Suprapubic skin (tissue), 4 donors: ENCODE data around the gene VPS37B. TPM values are rescaled to one million over a fixed set of nuclear protein-coding genes. Genes with fewer than 3 reads are reported as not detected.
"Not testable (repeated sequence)": the region's sequence is repeated elsewhere in the genome, so short reads cannot be mapped to it uniquely, and the experiment has no call there.

ENCODE experiments used
- DNase-seq, 2 donors: peaks; one replicate each; pipeline ENCODE4 v3.0.0-alpha.2; 2019; ENCODE audit warnings: low spot score in 2 of 2
- H3K27ac ChIP-seq: fragments of 200-600 bp; sonication (generic); one replicate; pipeline ENCODE4 v1.5.1; 2019
- H3K27me3 ChIP-seq: fragments of 200-600 bp; sonication (generic); one replicate; pipeline ENCODE4 v1.5.1; 2019
- H3K36me3 ChIP-seq: fragments of 200-600 bp; sonication (generic); one replicate; pipeline ENCODE4 v1.5.1; 2019
- H3K4me1 ChIP-seq: fragments of 200-600 bp; sonication (generic); one replicate; pipeline ENCODE4 v1.5.1; 2019
- H3K4me3 ChIP-seq: fragments of 200-600 bp; sonication (generic); one replicate; pipeline ENCODE4 v1.5.1; 2019; ENCODE audit warnings: mild to moderate bottlenecking
- H3K9me3 ChIP-seq: fragments of 200-600 bp; sonication (generic); one replicate; pipeline ENCODE4 v1.5.1; 2019
- CTCF ChIP-seq, 2 donors: fragments of 200-600 bp in 1 of 2; fragments of 450-650 bp in 1 of 2; sonication (generic) in 1 of 2; IDR thresholded peaks; one replicate each; pipeline ENCODE4 v1.5.1; 2016 to 2019; ENCODE audit warnings: antibody characterized with exemption in 2 of 2, mild to moderate bottlenecking in 1 of 2, moderate library complexity in 1 of 2
- EP300 ChIP-seq: sonication (generic); formaldehyde crosslinking; IDR thresholded peaks from one replicate; pipeline ENCODE4 v1.6.1; 2017; ENCODE audit warnings: antibody characterized with exemption
- POLR2A ChIP-seq, 2 donors: fragments of 450-650 bp; IDR thresholded peaks; one replicate each; pipeline ENCODE4 v1.6.1; 2017; ENCODE audit warnings: antibody characterized with exemption in 2 of 2, mild to moderate bottlenecking in 2 of 2, moderate library complexity in 2 of 2
- POLR2AphosphoS5 ChIP-seq, 3 donors: sonication (generic); formaldehyde crosslinking; IDR thresholded peaks; one replicate each; pipeline ENCODE4 v1.6.1; 2017; ENCODE audit warnings: antibody characterized with exemption in 3 of 3
- WGBS: methylation state at CpG from one replicate; pipeline ENCODE4 v1.1.5; 2018; 5-methylcytosine and 5-hydroxymethylcytosine counted together
- total RNA-seq, 4 donors: library from RNA; depleted of rRNA; stranded (reverse); fragments of >200 nt; gene quantifications; one replicate each; pipeline ENCODE4 v1.1.0, GENCODE V29; 2016

VPS37B gene
- total RNA-seq, 4 donors from 2014 or later = 42.0 to 67.1 (median 63.0) TPM

GRCh38 chr12:122894193-122895121 is 1.5 kb downstream of the VPS37B start:
- H3K36me3 ChIP-seq = no peaks in the 10 kb centered on the region
- 21% methylated on average over 13 of the region's 15 CpGs for WGBS
- H3K27ac ChIP-seq = peak overlapping the region; percentile 92

GRCh38 chr12:122893208-122894153 is 2.4 kb downstream of the VPS37B start:
- Histone ChIP-seq H3K27me3 (no peaks in the 10 kb centered on the region), H3K4me3 (peak overlapping the region; percentile 81), H3K27ac (peak overlapping the region; percentile 92), H3K4me1 (peaks cover 76% of the 10 kb centered on the region), H3K9me3 (no peaks in the 10 kb centered on the region), H3K36me3 (no peaks in the 10 kb centered on the region)
- TF ChIP-seq CTCF (IDR thresholded peaks at IDR 0.05) (no peak), POLR2A (IDR thresholded peaks at IDR 0.05) (no peak), EP300 (no peak), POLR2AphosphoS5 (IDR thresholded peaks at IDR 0.05) (no peak)
- no peak for DNase-seq
- 60% methylated on average over 7 of the region's 7 CpGs for WGBS

More at GRCh38 chr12:122894193-122895121, 1.5 kb downstream of the VPS37B start:
- Histone ChIP-seq H3K4me3 (peak overlapping the region; percentile 81), H3K4me1 (peaks cover 66% of the 10 kb centered on the region), H3K9me3 (no peaks in the 10 kb centered on the region), H3K27me3 (no peaks in the 10 kb centered on the region)
- no peak for TF ChIP-seq EP300
- peak in 1 of 3 donors; percentile 47 for TF ChIP-seq POLR2AphosphoS5 (IDR thresholded peaks at IDR 0.05)
- DNase-seq = peak in 1 of 2 donors; percentile 75

GRCh38 chr12:122892724-122893123 is 3.2 kb downstream of the VPS37B start:
- not testable (repeated sequence) for H3K36me3 ChIP-seq, H3K27me3 ChIP-seq, H3K9me3 ChIP-seq, H3K4me3 ChIP-seq, DNase-seq
- Histone ChIP-seq H3K4me1 (peaks cover 80% of the 10 kb centered on the region), H3K27ac (peak overlapping the region; percentile 77)
- 91% methylated on average over 9 of the region's 9 CpGs for WGBS

- H3K4me3 ChIP-seq = peak overlapping the region; percentile 27
- H3K4me1 ChIP-seq = peaks cover 88% of the 10 kb centered on the region
Observed at GRCh38 chr12:122891661-122892525, 4.0 kb downstream of the VPS37B start.

More at GRCh38 chr12:122891661-122892525, 4.0 kb downstream of the VPS37B start:
- Histone ChIP-seq H3K9me3 (no peaks in the 10 kb centered on the region), H3K36me3 (no peaks in the 10 kb centered on the region), H3K27me3 (no peaks in the 10 kb centered on the region), H3K27ac (peak overlapping the region; percentile 77)
- DNase-seq = no peak
- TF ChIP-seq EP300 (no peak), POLR2AphosphoS5 (IDR thresholded peaks at IDR 0.05) (no peak), CTCF (IDR thresholded peaks at IDR 0.05) (no peak), POLR2A (IDR thresholded peaks at IDR 0.05) (no peak)
- 18% methylated on average over 10 of the region's 10 CpGs for WGBS
